H9 (cell line): ENCODE measurements around the gene LAMB1. TPM values are rescaled to one million over a fixed set of nuclear protein-coding genes. Genes with fewer than 3 reads are reported as not detected.

ENCODE experiments used
- DNase-seq: peaks from one replicate; pipeline ENCODE4 v3.0.0-alpha.2; 2017
- H2AFZ ChIP-seq: one replicate; pipeline ENCODE4 v1.6.1; 2013; ENCODE audit warnings: mild to moderate bottlenecking, low read length, control low read depth, moderate library complexity
- H2AK5ac ChIP-seq: 2 replicates; pipeline ENCODE4 v1.6.1; 2013; ENCODE audit warnings: low read length, control low read depth, mixed read lengths; ENCODE audit not compliant: insufficient read length
- H2BK120ac ChIP-seq: one replicate; pipeline ENCODE4 v1.6.1; 2013; ENCODE audit warnings: low read depth, mild to moderate bottlenecking, low read length, control low read depth, inconsistent platforms; ENCODE audit not compliant: poor library complexity, severe bottlenecking
- H2BK12ac ChIP-seq: 2 replicates; pipeline ENCODE4 v1.6.1; 2013; ENCODE audit warnings: low read length, control low read depth, mixed read lengths, low read depth; ENCODE audit not compliant: insufficient read length
- H2BK15ac ChIP-seq: 2 replicates; pipeline ENCODE4 v1.6.1; 2013; ENCODE audit warnings: low read depth, low read length, control low read depth
- H2BK20ac ChIP-seq: one replicate; pipeline ENCODE4 v1.6.1; 2013; ENCODE audit warnings: low read depth, mild to moderate bottlenecking, low read length, control low read depth, inconsistent platforms; ENCODE audit not compliant: poor library complexity, severe bottlenecking
- H2BK5ac ChIP-seq: 2 replicates; pipeline ENCODE4 v1.6.1; 2013; ENCODE audit warnings: low read length, control low read depth, mixed read lengths; ENCODE audit not compliant: insufficient read length
- H3K14ac ChIP-seq: 2 replicates; pipeline ENCODE4 v1.6.1; 2013; ENCODE audit warnings: low read length, control low read depth; ENCODE audit not compliant: insufficient read depth
- H3K18ac ChIP-seq: 2 replicates; pipeline ENCODE4 v1.6.1; 2013; ENCODE audit warnings: low read depth, mild to moderate bottlenecking, mixed read lengths, low read length, control low read depth; ENCODE audit not compliant: insufficient read length
- H3K23ac ChIP-seq: 2 replicates; pipeline ENCODE4 v1.6.1; 2013; ENCODE audit warnings: low read length, control low read depth, mixed read lengths, low read depth; ENCODE audit not compliant: insufficient read length
- H3K23me2 ChIP-seq: 2 replicates; pipeline ENCODE4 v1.6.1; 2013; ENCODE audit warnings: low read depth, mild to moderate bottlenecking, mixed read lengths, low read length, control low read depth; ENCODE audit not compliant: insufficient read length, poor library complexity, severe bottlenecking
- H3K27ac ChIP-seq: 2 replicates; pipeline ENCODE4 v1.5.1; 2013; ENCODE audit warnings: low read length, control low read depth, mixed read lengths, low read depth; ENCODE audit not compliant: insufficient read length
- H3K27me3 ChIP-seq: 2 replicates; pipeline ENCODE4 v1.6.1; 2013; ENCODE audit warnings: low read length, control low read depth, inconsistent platforms; ENCODE audit not compliant: insufficient read depth
- H3K4ac ChIP-seq: 2 replicates; pipeline ENCODE4 v1.6.1; 2013; ENCODE audit warnings: low read depth, mild to moderate bottlenecking, control low read depth, inconsistent platforms, low read length, moderate library complexity
- H3K4me1 ChIP-seq: 2 replicates; pipeline ENCODE4 v1.6.1; 2013; ENCODE audit warnings: low read length, control low read depth, inconsistent platforms; ENCODE audit not compliant: insufficient read depth
- H3K4me2 ChIP-seq: 2 replicates; pipeline ENCODE4 v1.6.1; 2013; ENCODE audit warnings: low read length, control low read depth, mixed read lengths; ENCODE audit not compliant: insufficient read length, insufficient read depth
- H3K56ac ChIP-seq: 2 replicates; pipeline ENCODE4 v1.6.1; 2013; ENCODE audit warnings: low read depth, mild to moderate bottlenecking, mixed read lengths, low read length, control low read depth; ENCODE audit not compliant: insufficient read length
- H3K79me1 ChIP-seq: 2 replicates; pipeline ENCODE4 v1.6.1; 2013; ENCODE audit warnings: low read depth, mild to moderate bottlenecking, moderate library complexity, low read length, control low read depth, inconsistent platforms; ENCODE audit not compliant: insufficient read depth, poor library complexity, severe bottlenecking
- H3K79me2 ChIP-seq: 2 replicates; pipeline ENCODE4 v1.6.1; 2013; ENCODE audit warnings: low read length, control low read depth, inconsistent platforms; ENCODE audit not compliant: insufficient read depth
- H3K9ac ChIP-seq: 2 replicates; pipeline ENCODE4 v1.6.1; 2013; ENCODE audit warnings: low read length, control low read depth, mixed read lengths; ENCODE audit not compliant: insufficient read length; ENCODE audit errors: extremely low read depth
- H3K9me3 ChIP-seq: one replicate; pipeline ENCODE4 v1.6.1; 2013; ENCODE audit warnings: low read depth, low read length, inconsistent platforms; ENCODE audit not compliant: control insufficient read depth
- H3T11ph ChIP-seq: one replicate; pipeline ENCODE4 v1.6.1; 2013; ENCODE audit warnings: mild to moderate bottlenecking, low read length, control low read depth, inconsistent platforms
- H4K20me1 ChIP-seq: one replicate; pipeline ENCODE4 v1.6.1; 2013; ENCODE audit not compliant: control insufficient read depth, insufficient read length, insufficient read depth
- H4K5ac ChIP-seq: 2 replicates; pipeline ENCODE4 v1.6.1; 2013; ENCODE audit warnings: low read depth, mild to moderate bottlenecking, mixed read lengths, low read length, control low read depth; ENCODE audit not compliant: insufficient read length
- H4K8ac ChIP-seq: replicated peaks from 2 replicates; pipeline ENCODE4 v1.6.1; 2013; ENCODE audit warnings: low read length, control low read depth, mixed read lengths, low read depth; ENCODE audit not compliant: insufficient read length
- H4K91ac ChIP-seq: 2 replicates; pipeline ENCODE4 v1.6.1; 2013; ENCODE audit warnings: low read depth, mild to moderate bottlenecking, moderate library complexity, mixed read lengths, low read length, control low read depth; ENCODE audit not compliant: insufficient read length
- H3K27ac Mint-ChIP-seq, 3 experiments: 2 replicates in 2 of 3; 3 replicates in 1 of 3; pipeline ENCODE4 v1.8.0; 2020 to 2021; ENCODE audit warnings: mixed read lengths in 3 of 3, mild to moderate bottlenecking in 1 of 3, moderate library complexity in 1 of 3
- H3K27me3 Mint-ChIP-seq: 2 replicates; pipeline ENCODE4 v1.8.0; 2021; ENCODE audit warnings: low read depth, mild to moderate bottlenecking, moderate library complexity, mixed read lengths
- H3K36me3 Mint-ChIP-seq, 3 experiments: 2 replicates in 2 of 3; 3 replicates in 1 of 3; pipeline ENCODE4 v1.8.0; 2020 to 2021; ENCODE audit warnings: low read depth in 3 of 3, mixed read lengths in 3 of 3; ENCODE audit not compliant: insufficient read depth in 1 of 3
- H3K4me1 Mint-ChIP-seq, 2 experiments: 2 replicates each; pipeline ENCODE4 v1.8.0; 2020; ENCODE audit warnings: mixed read lengths in 2 of 2
- H3K4me3 Mint-ChIP-seq, 2 experiments: 2 replicates in 1 of 2; 3 replicates in 1 of 2; pipeline ENCODE4 v1.8.0; 2020 to 2021; ENCODE audit warnings: mild to moderate bottlenecking in 2 of 2, mixed read lengths in 2 of 2, moderate library complexity in 1 of 2
- H3K9me3 Mint-ChIP-seq, 2 experiments: 2 replicates in 1 of 2; 3 replicates in 1 of 2; pipeline ENCODE4 v1.8.0; 2020; ENCODE audit warnings: mild to moderate bottlenecking in 2 of 2, mixed read lengths in 2 of 2, moderate library complexity in 1 of 2
- WGBS: extraction: QIAGEN DNeasy Blood & Tissue Kit; methylation state at CpG from one replicate; pipeline ENCODE4 v1.1.7; 2013; ENCODE audit warnings: missing lambda C conversion rate, low lambda C conversion rate, mixed read lengths; ENCODE audit not compliant: insufficient read length; ENCODE audit errors: extremely low coverage; 5-methylcytosine and 5-hydroxymethylcytosine counted together
- total RNA-seq: library from RNA; stranded (reverse); gene quantifications from 2 replicates; pipeline ENCODE4 v1.2.1, GENCODE V29; 2021
- TF ChIP-seq, protein P1 (sequence below): fragments of 200-600 bp; sonication (generic); conservative IDR thresholded peaks from 3 replicates; pipeline ENCODE4 v1.8.0; 2021; ENCODE audit warnings: antibody characterized with exemption, mild to moderate bottlenecking

The LAMB1 gene
- total RNA-seq, 1 experiment from 2014 or later: 75.8 TPM

DNA sequence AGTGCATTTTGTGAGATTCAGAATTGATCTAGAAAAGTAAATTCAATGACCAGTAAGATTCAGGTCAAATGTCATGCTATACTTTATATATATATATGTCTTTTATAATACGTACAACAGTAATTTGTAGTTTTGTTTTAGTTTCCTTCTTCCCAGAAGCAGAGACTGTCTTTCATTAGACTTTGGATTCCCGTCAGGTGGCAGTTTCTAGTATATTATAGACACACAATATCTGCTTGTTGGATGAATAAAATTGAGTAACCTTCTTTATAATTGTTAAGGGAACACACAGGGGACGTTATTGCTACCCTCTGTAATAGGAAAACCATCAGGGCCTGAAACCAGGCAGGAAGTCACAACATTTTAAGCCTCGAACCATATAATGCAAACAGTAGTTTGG is 5.3 kb upstream of the LAMB1 start:
- Histone ChIP-seq H3K14ac (no peak overlapping the region), H3K18ac (no peak overlapping the region), H3K79me2 (no peaks in the 10 kb centered on the region), H3K27me3 (peaks cover 33% of the 10 kb centered on the region), H2BK15ac (no peak overlapping the region), H4K5ac (no peak overlapping the region), H3T11ph (no peak overlapping the region), H3K4me2 (no peak overlapping the region), H2AFZ (no peak overlapping the region), H3K23ac (no peak overlapping the region), H2BK20ac (no peak overlapping the region), H3K4me1 (no peaks in the 10 kb centered on the region; the same call in 1 of the 2 replicates), H3K79me1 (no peaks in the 10 kb centered on the region), H4K91ac (no peak overlapping the region), H3K4ac (no peak overlapping the region), H2BK120ac (no peak overlapping the region), H2BK5ac (no peak overlapping the region), H4K8ac (no peak overlapping the region), H3K27ac (no peak overlapping the region), H4K20me1 (no peaks in the 10 kb centered on the region), H2BK12ac (no peak overlapping the region), H3K23me2 (no peaks in the 10 kb centered on the region), H2AK5ac (no peak overlapping the region), H3K9me3 (no peaks in the 10 kb centered on the region), H3K9ac (no peak overlapping the region), H3K56ac (no peak overlapping the region)
- WGBS: no CpG with 5 or more reads among the region's 4 CpGs
- no peaks in the 10 kb centered on the region for H3K36me3 Mint-ChIP-seq
- H3K4me3 Mint-ChIP-seq: no peak overlapping the region
- no peak for DNase-seq
- TF ChIP-seq, protein P1, sequence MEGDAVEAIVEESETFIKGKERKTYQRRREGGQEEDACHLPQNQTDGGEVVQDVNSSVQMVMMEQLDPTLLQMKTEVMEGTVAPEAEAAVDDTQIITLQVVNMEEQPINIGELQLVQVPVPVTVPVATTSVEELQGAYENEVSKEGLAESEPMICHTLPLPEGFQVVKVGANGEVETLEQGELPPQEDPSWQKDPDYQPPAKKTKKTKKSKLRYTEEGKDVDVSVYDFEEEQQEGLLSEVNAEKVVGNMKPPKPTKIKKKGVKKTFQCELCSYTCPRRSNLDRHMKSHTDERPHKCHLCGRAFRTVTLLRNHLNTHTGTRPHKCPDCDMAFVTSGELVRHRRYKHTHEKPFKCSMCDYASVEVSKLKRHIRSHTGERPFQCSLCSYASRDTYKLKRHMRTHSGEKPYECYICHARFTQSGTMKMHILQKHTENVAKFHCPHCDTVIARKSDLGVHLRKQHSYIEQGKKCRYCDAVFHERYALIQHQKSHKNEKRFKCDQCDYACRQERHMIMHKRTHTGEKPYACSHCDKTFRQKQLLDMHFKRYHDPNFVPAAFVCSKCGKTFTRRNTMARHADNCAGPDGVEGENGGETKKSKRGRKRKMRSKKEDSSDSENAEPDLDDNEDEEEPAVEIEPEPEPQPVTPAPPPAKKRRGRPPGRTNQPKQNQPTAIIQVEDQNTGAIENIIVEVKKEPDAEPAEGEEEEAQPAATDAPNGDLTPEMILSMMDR: no peak
- no peak overlapping the region for H3K27ac Mint-ChIP-seq
- H3K4me1 Mint-ChIP-seq: peaks cover 12 to 15% of the 10 kb centered on the region in 2 experiments
- peaks cover 58% of the 10 kb centered on the region for H3K27me3 Mint-ChIP-seq
- H3K9me3 Mint-ChIP-seq: no peaks in the 10 kb centered on the region
